ENCODE data around the gene PTGES3. TPM values are rescaled to one million over a fixed set of nuclear protein-coding genes. Genes with fewer than 3 reads are reported as not detected.

The PTGES3 gene
- total and polyA plus RNA-seq, 2 of the 8 experiments (the other 6 are each of a cell fraction or from before 2014, with no cell fraction given), result 111 to 464 TPM

DNA sequence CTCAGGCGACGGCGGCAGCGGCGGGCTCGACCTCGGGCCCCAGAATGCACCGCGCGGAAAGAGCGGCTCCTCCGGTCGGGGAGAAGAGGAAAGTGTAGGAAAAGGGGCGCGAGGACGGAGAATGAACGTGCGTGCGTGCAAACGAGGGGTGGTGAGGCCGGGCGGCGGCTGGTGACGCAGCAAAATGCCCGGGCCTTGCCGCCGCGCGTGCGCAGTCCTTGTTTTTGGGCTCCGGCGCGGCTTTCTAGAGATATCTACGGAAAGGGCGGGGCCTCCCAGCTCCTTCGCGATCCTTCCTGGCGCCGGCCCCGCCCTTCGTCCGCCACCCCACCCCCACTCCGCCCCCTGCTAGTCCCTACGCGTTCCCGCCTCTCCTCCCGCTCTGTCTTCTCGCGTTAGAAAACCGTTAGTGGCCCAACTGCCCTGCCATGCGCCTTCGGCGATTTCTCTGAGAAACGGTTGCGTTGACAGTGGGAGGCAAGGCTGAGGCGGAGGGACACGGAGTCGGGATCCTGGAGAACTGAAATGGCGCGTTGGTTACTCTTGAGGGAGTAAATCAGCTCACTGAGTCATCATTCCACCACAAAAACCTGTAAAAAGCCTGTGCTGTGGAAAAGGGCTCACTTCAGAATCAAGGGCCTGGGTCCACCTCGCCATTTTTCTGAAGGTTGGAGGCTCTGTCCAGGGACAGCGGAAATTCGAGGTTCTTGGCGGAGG, at the start of gene PTGES3 (continued):
- TF ChIP-seq TAF1 (IDR thresholded peaks at IDR 0.05; ENCODE audit: low read depth, low read length), result peak; percentile 78
- TF ChIP-seq SIX5 (IDR thresholded peaks at IDR 0.05; ENCODE audit: low read depth, low read length), result no peak
- TF ChIP-seq BRCA1 (IDR thresholded peaks at IDR 0.05; ENCODE audit: low read depth, low read length), result peak; percentile 72
- TF ChIP-seq, protein P1, sequence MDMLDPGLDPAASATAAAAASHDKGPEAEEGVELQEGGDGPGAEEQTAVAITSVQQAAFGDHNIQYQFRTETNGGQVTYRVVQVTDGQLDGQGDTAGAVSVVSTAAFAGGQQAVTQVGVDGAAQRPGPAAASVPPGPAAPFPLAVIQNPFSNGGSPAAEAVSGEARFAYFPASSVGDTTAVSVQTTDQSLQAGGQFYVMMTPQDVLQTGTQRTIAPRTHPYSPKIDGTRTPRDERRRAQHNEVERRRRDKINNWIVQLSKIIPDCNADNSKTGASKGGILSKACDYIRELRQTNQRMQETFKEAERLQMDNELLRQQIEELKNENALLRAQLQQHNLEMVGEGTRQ (IDR thresholded peaks at IDR 0.05; ENCODE audit: low read length), result no peak
- peak; percentile 27; the same call in 1 of the 2 replicates for TF ChIP-seq SRF (IDR thresholded peaks at IDR 0.05; ENCODE audit: low read depth, low read length)
- TF ChIP-seq SAP30 (IDR thresholded peaks at IDR 0.05; ENCODE audit: insufficient read depth, insufficient replicate concordance, low read length), result peak; percentile 51
- no peak for TF ChIP-seq RNF2 (IDR thresholded peaks at IDR 0.05; ENCODE audit: borderline replicate concordance, low read depth, low read length, missing control alignments, poor library complexity, severe bottlenecking)
- peak in 1 of 2 experiments; percentile 5; a peak in 1 of 3 replicates for TF ChIP-seq EP300 (IDR thresholded peaks at IDR 0.05; ENCODE audit: borderline replicate concordance in 1 of 2, low read depth in 2 of 2, low read length in 2 of 2)
- 0 out of 2 replicates have a peak, but pooled peaks have one; percentile 0 for TF ChIP-seq KDM5A (IDR thresholded peaks at IDR 0.05; ENCODE audit: low read length)
- peak; percentile 62 for TF ChIP-seq ASH2L (IDR thresholded peaks at IDR 0.05; ENCODE audit: low read length)
- TF ChIP-seq NRF1 (IDR thresholded peaks at IDR 0.05; ENCODE audit: low read depth, low read length), result peak; percentile 68
- TF ChIP-seq SP4 (IDR thresholded peaks at IDR 0.05; ENCODE audit: low read length), result no peak
- peak; percentile 28; the same call in 1 of the 2 replicates for TF ChIP-seq TEAD4 (IDR thresholded peaks at IDR 0.05; ENCODE audit: low read depth, low read length)
- TF ChIP-seq BACH1 (IDR thresholded peaks at IDR 0.05; ENCODE audit: low read length), result peak; percentile 80
- TF ChIP-seq TAF7 (optimal IDR thresholded peaks at IDR 0.05; ENCODE audit: borderline replicate concordance, low read depth, low read length), result peak; percentile 94
- TF ChIP-seq RBBP5 (IDR thresholded peaks at IDR 0.05; ENCODE audit: borderline replicate concordance, low read depth, low read length), result peak; percentile 26; the same call in 1 of the 2 replicates
- TF ChIP-seq CHD2 (IDR thresholded peaks at IDR 0.05; ENCODE audit: low read length), result peak; percentile 94
- TF ChIP-seq CEBPB (IDR thresholded peaks at IDR 0.05; ENCODE audit: low read depth, low read length), result no peak
- no peak for TF ChIP-seq CBX8 (IDR thresholded peaks at IDR 0.05; ENCODE audit: borderline replicate concordance, low read depth, low read length)
- no peak for TF ChIP-seq RXRA (IDR thresholded peaks at IDR 0.05; ENCODE audit: insufficient read depth, low read depth, low read length)
- TF ChIP-seq CREB1 (IDR thresholded peaks at IDR 0.05), result peak; percentile 95
- TF ChIP-seq BCL11A (IDR thresholded peaks at IDR 0.05; ENCODE audit: low read depth in 2 of 2, low read length in 2 of 2), result no peak
- no peak for TF ChIP-seq CTBP2 (IDR thresholded peaks at IDR 0.05; ENCODE audit: borderline replicate concordance, insufficient read depth, insufficient read length, low read length)
- TF ChIP-seq MAFK (IDR thresholded peaks at IDR 0.05; ENCODE audit: low read depth, low read length), result peak; percentile 81; the same call in 1 of the 2 replicates
